HG03139 (cell line): ENCODE results near the gene COQ8B.
"Not testable (repeated sequence)": the region's sequence is repeated elsewhere in the genome, so short reads cannot be mapped to it uniquely, and the experiment has no call there.

Source experiments
- ATAC-seq: cut with Tn5 transposase; IDR thresholded peaks from one replicate; pipeline ENCODE4 v1.9.1; 2021; ENCODE audit not compliant: unreplicated experiment

The COQ8B gene

DNA sequence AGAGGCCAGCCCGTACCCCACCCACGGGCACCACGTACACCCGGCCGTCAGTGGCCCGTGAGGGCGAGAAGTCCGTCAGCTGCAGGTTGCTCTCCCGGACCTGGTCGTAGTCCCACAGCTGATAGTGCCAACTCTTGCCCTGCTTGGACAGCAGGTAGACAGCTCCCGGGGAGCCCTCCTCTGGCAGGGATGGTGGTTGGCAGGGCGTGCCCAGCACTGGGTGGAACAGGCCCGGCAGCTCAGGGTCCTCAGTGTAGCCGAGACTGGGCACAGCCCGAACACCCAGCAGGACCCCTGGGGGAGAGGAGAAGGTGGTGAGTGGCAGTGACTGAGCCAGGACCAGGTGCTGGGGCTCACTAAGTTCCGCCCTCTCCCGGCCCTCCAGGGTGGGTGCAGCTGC is 25.8 kb upstream of the COQ8B start:
- ATAC-seq = no peak

DNA sequence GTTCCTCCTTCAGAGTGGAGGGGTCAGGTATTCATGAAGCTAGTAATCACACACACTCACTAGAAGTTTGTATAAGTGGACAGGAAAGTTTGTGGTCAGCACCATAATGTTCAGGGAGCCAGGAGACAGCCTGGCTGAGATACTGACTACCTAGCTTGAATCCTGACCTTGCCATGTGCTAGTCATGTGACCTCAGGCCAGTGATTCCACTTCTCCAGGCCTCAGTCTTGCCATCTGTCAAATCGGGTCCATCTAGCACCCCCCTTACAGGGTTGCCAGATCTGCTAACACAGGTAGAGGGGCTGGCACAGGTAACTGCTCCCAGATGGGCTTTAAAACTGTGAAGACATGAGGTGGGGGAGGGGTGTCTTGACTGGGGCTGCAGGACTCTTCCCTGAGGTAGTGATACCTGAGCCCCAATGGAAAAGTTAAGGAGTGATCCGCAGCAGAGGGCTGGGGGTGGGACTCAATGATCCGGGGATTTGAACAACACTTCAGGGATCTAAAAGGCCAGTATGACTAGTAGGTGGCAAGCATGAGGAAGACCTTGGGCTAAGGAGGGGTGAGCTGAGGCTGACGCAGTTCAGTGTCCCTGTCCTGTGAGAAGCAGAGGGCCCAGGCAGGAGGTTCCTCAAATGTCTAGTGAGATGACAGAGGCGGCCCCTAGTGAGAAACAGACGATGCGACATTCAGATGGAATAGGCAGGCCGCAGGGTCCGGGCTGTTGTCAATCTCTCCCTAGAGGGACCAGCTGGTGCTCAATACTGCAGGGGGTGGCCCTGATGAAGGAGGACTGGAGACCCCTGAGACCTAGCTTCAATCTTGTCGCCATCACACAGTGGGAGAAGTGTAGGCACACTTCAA is 25.1 kb upstream of the COQ8B start:
- ATAC-seq = no peak

DNA sequence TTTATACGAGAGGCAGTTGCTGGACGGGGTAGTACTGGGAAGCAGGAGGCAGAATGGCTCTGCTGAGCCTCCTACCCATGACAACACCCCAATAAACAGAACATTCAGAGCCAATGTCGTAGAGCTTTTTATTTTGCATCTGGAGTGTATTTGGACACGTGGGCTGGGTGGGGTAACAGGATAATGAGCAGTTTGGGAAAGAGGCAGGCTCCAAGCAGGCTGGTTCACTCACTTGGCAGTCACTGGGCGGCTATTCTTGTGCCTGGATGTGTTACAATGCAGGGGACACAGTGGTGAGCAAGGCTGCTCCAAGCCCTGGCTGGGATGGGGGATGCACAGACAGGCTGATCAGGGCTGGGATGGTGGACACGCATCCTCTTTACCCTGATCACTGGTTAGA is 24.1 kb upstream of the COQ8B start:
- no peak for ATAC-seq

DNA sequence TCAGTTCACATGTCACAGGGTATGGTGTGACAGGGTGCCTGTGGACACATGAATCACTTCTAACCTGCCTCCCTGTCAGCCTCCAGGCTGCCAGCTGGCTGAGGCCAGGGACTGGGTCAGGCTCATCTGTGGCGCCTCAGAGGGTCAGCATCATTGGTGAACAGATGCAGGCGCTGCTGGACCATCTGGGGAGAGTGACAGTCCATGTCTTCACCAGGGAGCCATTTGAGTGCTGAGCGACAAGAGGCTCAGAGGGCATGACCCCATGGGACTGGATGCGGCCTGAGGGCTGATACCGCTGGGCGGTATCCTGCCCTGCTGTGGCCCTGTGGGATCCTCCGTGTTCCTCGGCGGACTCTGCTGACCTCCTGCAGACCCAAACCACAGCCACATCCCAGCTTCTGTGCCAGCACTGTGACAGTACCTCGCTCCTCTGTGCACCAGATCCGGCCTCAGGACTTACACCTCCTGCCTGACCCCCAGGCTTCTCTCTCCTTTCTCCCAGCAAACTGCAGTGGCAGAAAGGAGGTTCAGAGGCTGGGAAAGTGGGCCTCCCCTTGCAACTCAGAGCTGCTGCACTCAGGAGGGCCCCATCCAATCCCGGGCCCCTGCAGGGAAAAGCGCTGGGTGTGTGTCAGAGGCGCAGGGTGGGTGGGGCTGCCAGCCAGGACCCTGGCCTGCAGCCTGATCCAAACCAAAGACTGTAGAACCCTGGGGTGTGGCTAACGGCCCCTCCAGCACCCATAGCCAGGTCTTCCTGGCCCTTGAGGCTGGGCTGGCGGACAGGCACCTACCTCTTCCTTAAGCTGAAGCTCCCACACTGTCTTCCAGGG is 23.4 kb upstream of the COQ8B start:
- ATAC-seq = no peak

DNA sequence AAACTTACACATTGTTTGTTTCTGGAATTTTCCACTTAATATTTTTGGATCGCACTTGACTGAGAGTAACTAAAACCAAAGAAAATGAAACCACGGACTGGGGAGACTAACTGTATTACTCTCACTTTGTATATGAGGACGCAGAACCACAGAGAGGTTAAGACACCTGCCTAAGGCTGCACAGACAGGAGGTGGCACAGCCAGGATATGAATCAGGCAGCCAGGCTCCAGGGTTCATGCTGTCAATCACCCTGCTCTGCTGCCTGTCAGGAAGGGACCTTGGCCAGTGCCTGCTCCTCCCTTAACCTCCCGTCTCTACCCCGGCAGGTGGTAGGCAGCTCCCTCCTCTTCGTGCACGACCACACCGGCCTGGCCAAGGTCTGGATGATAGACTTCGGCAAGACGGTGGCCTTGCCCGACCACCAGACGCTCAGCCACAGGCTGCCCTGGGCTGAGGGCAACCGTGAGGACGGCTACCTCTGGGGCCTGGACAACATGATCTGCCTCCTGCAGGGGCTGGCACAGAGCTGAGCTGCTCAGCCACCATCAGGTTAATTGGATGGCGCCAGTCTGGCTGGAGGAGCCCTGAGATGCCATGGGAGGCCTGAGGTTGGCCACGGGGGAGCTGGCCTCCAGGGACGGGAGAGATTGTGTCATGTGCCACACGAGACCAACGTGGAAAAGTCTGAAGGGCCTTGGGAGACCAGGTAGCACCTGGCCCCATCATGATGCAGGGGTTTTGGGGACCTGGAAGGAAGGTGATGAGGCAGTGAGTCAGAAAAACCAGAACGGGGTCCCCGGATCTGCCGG is 22.5 kb upstream of the COQ8B start:
- no peak for ATAC-seq

DNA sequence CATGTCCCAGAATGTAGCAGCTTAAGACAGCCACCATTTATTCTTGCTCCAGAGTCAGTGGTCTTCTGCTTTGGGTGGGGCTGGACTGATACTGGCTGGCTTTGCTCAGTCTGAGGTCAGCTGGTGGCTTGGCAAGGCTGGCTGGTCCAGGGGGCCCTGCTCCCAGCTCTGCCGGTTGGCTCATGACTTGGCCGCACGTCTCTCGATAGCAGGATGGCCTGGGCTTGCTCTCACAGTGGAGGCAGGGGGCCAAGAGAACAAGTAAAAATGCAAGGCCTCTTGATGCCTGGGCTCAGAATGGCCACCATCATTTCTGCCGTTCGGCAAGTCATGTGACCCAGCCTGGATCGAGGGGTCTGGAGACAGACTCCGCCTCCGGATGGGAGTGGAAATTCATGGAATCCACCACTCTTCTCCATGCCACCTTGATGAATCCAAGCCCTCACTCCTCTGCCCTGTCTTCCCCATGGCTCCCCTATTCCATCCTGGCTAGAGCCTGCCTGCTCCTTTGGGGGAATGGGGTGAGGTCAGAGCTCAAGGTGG is 20.5 kb upstream of the COQ8B start:
- no peak for ATAC-seq

DNA sequence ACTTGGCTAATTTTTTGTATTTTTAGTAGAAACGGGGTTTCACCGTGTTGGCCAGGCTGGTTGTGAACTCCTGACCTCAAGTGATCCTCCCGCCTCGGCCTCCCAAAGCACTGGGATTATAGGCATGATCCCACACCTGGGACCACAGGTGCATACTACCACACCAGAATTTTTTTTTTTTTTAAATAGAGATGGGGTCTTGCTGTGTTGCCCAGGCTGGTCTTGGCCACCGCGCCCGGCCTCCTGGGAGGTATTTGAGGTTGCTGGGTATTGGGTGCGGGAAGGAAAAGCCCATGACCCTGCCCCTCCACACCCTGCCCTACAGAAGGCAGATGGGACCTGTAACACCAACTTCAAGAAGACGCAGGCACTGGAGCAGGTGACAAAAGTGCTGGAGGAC is 20.0 kb upstream of the COQ8B start:
- ATAC-seq = no peak

DNA sequence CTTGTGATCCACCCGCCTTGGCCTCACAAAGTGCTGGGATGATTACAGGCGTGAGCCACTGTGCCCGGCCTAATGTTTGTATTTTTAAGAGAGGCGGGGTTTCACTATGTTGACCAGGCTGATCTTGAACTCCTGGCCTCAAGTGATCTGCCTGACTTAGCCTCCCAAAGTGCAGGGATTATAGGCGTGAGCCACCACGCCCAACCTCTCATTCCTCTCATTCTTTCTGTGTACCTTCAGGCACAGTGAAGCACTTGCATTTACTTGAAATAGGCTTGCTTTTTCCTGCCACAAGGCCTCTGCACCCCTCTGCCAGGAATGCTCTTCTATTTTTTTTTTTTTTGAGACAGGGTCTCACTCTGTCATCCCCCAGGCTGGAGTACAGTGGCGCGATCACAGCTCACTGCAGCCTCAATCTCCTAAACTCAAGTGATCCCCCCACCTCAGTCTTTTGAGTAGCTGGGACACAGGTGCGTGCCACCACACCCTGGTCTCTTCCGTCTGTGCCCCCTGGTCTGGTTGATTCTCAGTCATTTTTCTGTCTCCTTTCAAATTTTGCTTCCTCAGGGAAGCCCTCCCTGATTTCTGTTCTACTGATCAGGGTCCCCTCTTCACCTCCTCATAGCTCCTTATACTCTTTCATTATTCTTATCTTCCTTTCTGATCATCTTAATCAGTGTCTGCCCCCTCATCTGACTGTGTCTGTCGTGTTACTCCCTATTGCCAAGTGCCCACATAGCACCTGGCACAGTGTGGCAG is 18.5 kb upstream of the COQ8B start:
- no peak for ATAC-seq

DNA sequence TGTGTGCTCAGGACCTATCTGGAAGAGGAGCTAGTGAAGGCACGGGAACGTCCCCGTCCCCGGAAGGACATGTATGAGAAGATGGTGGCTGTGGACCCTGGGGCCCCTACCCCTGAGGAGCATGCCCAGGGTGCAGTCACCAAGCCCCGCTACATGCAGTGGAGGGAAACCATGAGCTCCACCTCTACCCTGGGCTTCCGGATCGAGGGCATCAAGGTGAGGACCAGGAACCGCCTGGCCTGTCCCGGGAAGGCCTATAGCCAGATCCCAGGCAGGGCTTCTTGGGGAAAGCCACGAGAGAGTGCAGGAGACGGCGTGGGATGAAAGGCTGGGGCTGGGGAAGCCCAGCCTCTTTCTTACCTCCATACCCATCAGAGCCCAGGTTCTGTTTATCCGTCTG is 16.5 kb upstream of the COQ8B start:
- ATAC-seq = no peak

DNA sequence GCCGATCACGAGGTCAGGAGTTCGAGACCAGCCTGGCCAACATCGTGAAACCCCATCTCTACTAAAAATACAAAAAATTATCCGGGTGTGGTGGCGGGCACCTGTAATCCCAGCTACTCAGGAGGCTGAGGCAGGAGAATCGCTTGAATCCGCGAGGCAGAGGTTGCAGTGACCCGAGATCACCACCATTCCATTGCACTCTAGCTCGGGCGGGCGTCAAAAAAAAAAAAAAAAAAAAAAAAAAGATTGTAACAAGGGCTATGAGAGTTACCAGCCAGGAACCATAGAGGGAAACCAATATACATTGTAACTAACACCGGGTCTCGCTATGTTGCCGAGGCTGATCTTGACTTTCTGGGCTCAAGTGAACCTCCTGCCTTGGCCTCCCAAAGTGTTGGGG is 15.6 kb upstream of the COQ8B start:
- ATAC-seq = not testable (repeated sequence)

DNA sequence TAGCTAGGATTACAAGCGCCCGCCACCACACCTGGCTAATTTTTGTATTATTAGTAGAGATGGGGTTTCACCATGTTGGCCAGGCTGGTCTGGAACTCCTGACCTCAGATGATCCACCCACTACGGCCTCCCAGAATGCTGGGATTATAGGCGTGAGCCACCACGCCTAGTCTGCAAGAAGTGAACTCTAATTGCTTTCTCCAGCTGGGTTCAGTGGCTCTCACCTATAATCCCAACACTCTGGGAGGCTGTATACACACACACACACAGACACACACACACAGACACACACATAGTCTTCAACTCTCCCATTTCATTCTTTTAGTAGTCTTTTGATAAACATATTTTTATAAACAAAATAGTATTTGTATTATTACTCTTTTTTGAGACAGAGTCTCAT is 13.4 kb upstream of the COQ8B start:
- not testable (repeated sequence) for ATAC-seq

DNA sequence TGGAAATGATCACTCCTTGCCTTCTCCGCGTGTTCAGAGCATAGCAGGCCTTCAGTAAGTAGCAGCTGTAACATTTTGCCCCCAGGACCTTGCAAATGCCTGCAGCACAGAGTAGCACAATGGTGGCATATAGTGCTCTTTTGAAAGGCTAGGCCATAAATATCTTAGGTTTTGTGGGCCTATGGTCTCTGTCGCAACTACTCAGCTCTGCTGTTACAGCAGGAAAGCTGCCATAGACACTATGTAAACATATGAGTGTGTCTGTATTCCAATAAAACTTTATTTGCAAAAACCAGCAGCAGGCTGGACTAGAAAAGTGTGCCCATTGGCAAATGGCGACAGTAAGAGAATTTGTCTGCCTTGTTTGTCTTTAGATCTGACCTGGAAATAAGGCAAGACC is 9.6 kb upstream of the COQ8B start:
- ATAC-seq = no peak

DNA sequence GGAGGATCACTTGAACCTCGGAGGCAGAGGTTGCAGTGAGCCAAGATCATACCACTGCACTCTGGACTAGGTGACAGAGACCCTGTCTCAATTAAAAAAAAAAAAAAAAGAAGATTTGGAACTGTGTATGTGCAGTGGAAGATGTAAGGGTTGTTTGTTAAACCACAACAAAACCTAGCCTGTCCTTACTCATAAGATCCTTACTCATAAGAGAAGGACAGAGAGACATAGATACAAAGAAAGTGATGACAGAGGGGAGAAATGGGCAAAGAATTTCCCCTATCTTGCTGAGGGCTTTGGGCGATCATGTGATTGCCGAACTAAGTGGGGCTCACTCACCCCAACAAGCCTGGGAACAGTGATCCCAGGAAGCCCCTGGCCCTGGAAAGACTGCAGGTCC is 8.2 kb upstream of the COQ8B start:
- ATAC-seq = no peak

DNA sequence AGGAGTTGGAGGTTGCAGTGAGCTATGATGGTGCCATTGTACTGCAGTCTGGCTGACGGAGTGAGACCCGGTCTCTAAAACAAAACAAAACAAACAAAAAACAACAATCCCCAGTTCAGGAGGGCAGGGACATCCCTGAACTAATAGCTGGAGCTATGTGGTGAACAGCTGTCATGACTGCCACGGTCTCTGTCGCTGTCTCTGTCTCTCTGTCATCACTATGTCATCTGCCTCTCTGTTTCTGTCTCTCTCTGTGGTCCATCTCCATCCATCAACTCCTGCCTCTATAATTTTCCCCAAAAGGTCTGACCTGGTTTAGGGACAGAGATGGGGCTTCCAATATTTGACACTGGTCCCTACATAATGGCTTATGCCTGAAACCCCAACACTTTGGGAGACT is 7.6 kb upstream of the COQ8B start:
- ATAC-seq = no peak

DNA sequence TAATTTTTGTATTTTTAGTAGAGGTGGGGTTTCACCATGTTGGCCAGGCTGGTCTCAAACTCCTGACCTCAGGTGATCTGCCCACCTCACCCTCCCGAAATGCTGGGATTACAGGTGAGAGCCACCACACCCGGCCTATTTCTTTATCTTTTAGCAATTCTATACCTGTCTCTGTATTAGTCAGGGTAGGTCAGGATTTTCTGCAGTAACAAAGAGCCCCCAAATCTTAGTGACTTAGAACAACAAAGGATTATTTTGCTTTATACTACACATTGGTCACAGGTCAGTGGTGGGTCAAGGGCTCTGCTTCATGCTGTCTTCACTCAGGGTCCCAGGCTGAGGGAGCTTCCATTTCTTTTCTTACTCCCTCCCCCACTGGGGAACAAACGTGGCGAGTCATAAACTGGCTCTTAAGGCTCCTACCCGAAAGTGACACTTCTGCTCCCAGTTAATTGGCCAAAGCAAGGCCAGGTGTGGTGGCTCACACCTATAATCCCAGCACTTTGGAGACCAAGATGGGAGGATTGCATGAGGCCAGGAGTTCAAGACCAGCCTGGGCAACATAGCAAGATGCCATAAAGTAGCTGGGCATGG is 7.1 kb upstream of the COQ8B start:
- ATAC-seq = no peak

DNA sequence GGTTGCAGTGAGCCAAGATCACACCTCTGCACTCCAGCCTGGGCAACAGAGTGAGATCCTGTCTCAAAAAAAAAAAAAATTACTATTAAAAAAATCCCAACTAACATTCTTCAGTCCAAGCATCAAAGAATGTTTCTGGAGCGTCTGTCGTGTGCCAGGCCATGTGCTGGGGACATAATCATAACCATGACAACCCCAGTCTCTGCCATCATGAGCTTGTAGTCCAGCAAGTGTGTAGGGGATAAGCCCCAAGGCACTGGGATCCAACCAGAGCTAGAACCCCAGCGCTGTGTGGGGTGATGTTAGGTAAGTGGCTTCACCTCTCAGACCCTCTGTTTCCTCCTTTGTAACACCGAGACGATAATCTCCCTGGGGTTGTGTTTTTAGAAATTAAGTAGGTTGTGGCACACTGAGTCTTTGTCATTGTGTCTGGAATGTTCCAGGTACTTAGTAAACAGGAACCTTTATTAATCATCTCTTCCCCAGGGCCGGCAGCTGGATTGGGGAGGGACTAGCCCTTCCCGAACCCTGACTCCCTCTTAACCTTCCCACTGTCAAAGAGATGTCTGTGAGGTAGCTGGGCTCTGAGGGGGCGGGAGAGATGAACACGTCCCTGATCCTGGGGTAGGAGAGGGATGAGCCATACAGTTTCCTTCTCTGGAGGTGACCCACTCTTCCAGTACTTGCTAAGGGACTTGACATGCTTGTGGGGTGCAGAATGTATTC is 5.4 kb upstream of the COQ8B start:
- no peak for ATAC-seq

DNA sequence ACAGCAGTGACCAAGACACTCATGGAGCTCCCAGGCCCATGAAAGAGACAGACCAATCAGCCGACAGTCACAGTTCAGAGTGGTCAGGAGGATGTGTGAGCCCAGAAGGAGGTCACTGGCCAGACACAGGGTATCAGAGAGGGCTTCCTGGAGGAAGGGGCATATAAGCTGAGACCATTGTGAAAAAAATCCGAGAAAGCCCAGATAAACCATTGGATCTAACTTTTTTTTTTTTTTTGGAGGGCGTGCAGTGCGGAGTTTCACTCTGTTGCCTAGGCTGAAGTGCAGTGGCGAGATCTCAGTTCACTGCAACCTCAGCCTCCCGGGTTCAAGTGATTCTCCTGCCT is 4.4 kb upstream of the COQ8B start:
- ATAC-seq = no peak

DNA sequence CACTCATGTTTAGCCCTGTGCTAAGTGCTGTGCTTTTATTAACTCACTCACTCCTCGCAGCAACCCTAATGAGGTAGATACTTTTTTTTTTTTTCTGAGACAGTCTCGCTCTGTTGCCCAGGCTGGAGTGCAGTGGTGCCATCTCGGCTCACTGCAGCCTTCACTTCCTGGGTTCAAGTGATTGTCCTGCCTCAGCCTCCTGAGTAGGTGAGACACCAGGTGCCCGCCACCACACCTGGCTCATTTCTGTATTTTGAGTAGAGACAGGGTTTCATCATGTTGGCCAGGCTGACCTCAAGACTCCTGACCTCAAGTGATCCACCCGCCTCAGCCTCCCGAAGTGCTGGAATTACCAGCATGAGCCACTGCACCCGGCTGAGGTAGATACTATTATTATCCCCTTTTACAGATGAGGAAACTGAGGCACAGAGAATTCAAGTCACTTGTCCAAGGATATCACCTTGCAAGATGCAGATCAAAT is 2.8 kb upstream of the COQ8B start:
- ATAC-seq = no peak

DNA sequence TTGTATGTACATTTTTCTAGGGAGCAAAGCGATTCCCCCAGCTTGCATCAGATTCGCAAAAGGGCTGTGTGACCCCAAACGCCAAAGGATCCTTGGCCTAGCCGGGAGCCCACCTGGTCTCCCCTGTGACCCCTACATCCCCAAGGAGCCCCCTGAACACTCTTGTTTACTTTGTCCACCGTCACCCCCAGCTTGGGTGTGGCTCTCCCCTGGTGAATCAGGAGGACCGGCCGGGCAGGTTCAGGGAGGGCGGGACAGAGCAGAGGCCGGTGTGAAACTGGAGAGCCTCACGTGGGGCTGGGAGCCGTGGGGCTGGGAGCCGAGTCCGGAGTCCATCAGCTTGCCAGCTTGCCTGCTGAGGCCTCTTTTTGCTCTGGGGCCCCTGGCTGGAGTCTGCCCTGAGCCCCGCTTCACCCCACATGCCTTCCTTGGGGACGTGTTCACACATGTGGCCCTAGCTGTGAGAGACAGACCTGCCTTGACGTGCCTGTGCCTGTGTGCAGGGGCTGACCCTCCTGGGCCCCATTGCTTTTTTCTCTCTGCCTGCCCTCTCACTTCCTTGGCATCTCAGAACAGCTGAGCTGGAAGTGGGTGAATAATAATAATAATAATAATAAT is 2.2 kb upstream of the COQ8B start:
- ATAC-seq = no peak
